Endothelial cell (in vitro differentiated cells): ENCODE data around the gene MTF1. TPM values are rescaled to one million over a fixed set of nuclear protein-coding genes. Genes with fewer than 3 reads are reported as not detected.
A peak's percentile ranks its signal among the peaks of the same experiment; 100 is the strongest.

Source experiments
- DNase-seq: peaks from one replicate; pipeline ENCODE4 v3.0.0; 2021; ENCODE audit warnings: low spot score
- H3K27ac Mint-ChIP-seq: one replicate; pipeline ENCODE4 v1.8.0; 2021; ENCODE audit warnings: mixed read lengths, inconsistent platforms; ENCODE audit not compliant: unreplicated experiment
- H3K27me3 Mint-ChIP-seq: one replicate; pipeline ENCODE4 v1.8.0; 2021; ENCODE audit warnings: mild to moderate bottlenecking, moderate library complexity, mixed read lengths, inconsistent platforms; ENCODE audit not compliant: unreplicated experiment
- H3K36me3 Mint-ChIP-seq: one replicate; pipeline ENCODE4 v1.8.0; 2021; ENCODE audit warnings: mild to moderate bottlenecking, low read depth, mixed read lengths, inconsistent platforms; ENCODE audit not compliant: unreplicated experiment
- H3K4me1 Mint-ChIP-seq: one replicate; pipeline ENCODE4 v1.8.0; 2021; ENCODE audit warnings: mild to moderate bottlenecking, mixed read lengths, inconsistent platforms; ENCODE audit not compliant: unreplicated experiment
- H3K4me3 Mint-ChIP-seq: one replicate; pipeline ENCODE4 v1.8.0; 2021; ENCODE audit warnings: mild to moderate bottlenecking, mixed read lengths, inconsistent platforms; ENCODE audit not compliant: unreplicated experiment
- H3K9me3 Mint-ChIP-seq: one replicate; pipeline ENCODE4 v1.8.0; 2021; ENCODE audit warnings: mixed read lengths, inconsistent platforms; ENCODE audit not compliant: unreplicated experiment
- total RNA-seq: library from RNA; stranded (reverse); fragmentation: NEBNext Ultra II Directional; extraction: Animal tissue kit (Norgen Biotek cat#: 25700); gene quantifications from one replicate; pipeline ENCODE4 v1.2.1, GENCODE V29; 2021; ENCODE audit not compliant: unreplicated experiment
- TF ChIP-seq, protein P1 (sequence below): fragments of 200-600 bp; sonication (generic); IDR thresholded peaks from one replicate; pipeline ENCODE4 v1.5.0; 2021; ENCODE audit warnings: antibody characterized with exemption; ENCODE audit not compliant: unreplicated experiment

Gene MTF1
- total RNA-seq, 1 donor from 2014 or later = 10.1 TPM

DNA sequence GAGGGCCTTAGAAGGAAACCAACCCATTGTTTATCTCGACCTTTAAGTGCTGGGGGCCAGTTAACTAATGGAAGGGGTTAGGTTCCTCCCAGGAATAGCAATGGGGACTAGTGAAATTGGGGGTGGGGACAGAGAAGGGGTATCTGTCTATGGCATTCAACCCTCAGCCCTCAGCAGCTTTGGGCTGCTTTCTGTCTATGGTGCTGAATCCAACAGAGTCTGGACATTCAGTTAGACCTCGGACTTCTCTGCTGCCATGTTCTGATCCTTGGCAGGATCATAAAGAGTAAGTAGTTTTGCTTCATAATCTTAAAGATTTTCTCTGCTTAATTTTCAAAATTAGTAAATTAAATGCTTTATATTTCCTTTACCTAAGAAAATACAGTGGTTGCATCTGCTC, 91.9 kb downstream of the MTF1 start:
- Mint-ChIP-seq H3K27ac (no peak overlapping the region), H3K4me1 (peaks cover 19% of the 10 kb centered on the region), H3K36me3 (peaks cover 4% of the 10 kb centered on the region), H3K4me3 (no peak overlapping the region), H3K27me3 (peaks cover 28% of the 10 kb centered on the region), H3K9me3 (no peaks in the 10 kb centered on the region)
- TF ChIP-seq, protein P1, sequence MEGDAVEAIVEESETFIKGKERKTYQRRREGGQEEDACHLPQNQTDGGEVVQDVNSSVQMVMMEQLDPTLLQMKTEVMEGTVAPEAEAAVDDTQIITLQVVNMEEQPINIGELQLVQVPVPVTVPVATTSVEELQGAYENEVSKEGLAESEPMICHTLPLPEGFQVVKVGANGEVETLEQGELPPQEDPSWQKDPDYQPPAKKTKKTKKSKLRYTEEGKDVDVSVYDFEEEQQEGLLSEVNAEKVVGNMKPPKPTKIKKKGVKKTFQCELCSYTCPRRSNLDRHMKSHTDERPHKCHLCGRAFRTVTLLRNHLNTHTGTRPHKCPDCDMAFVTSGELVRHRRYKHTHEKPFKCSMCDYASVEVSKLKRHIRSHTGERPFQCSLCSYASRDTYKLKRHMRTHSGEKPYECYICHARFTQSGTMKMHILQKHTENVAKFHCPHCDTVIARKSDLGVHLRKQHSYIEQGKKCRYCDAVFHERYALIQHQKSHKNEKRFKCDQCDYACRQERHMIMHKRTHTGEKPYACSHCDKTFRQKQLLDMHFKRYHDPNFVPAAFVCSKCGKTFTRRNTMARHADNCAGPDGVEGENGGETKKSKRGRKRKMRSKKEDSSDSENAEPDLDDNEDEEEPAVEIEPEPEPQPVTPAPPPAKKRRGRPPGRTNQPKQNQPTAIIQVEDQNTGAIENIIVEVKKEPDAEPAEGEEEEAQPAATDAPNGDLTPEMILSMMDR = no peak
- DNase-seq = no peak

DNA sequence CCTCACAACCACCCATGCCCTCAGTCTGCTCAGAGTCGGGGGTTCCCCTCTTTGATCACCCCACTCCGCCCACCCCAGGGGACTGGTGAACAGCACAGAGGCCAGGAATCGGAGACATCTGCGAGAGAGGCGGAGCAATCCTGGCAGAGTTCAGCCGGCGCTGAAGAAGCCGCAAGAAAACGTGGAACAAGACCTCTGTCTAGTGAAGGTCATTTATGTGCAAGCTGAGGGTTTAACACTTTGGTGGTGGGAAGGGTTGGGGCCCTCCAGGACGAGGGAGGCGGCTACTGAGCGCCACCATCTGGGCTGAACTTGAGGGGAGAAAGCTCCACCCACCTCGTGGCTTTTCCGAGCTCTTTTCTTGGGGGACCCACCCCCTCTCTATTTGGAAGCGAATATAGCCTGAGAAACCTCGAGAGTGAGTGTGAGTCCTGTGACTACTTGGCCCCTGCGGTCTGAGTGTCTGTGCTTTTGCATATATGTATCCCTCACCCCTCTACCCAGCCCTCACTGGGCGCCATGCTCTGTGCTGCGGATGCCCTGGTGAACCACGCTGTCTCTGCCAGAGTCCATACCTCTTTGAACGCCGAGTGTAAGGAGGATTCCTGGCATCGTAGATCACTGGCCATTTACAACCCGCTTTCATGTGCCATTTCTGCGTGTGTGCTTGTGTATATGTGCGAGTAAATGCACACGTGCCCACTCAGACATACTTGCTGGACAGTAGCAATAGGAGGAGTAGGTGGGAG, 93.3 kb downstream of the MTF1 start:
- no peaks in the 10 kb centered on the region for H3K9me3 Mint-ChIP-seq
- DNase-seq = no peak
- no peak overlapping the region for H3K27ac Mint-ChIP-seq
- peaks cover 4% of the 10 kb centered on the region for H3K36me3 Mint-ChIP-seq
- H3K4me3 Mint-ChIP-seq = no peak overlapping the region
- H3K27me3 Mint-ChIP-seq = peaks cover 31% of the 10 kb centered on the region
- TF ChIP-seq, protein P1 = no peak
- peaks cover 19% of the 10 kb centered on the region for H3K4me1 Mint-ChIP-seq

DNA sequence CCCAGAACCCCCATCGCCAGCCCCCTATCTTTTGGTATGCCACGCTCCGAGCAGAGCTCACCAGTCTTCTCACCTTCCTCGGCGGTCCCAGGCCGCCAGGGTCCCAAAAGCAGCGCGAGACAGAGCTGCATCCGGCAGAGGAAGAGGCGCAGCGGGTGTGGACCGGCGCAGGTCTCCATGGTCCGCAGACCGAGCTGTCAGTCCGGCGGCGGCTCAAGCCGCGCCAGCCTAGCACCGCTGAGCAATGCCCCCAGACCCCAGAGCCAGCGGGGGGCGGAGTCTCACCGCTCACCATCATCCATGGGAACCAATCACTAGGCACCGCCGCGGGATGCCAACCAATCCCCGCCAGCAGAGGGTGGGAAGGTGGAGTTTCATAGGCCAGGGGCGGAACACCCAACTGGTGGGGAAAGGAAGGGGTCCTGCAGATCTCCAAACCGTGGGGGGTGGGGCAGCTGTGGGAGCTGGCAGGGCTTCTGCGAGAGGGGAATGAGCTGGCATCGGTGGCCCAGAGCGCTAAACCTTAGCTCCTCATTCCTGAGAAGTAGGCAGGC, 94.4 kb downstream of the MTF1 start, which contains the start of gene EPHA10:
Gene EPHA10, minus strand, starts transcription at position 233 of the 554 bp plus-strand sequence. Its CDS starts 54 bp downstream, at position 179.
- Mint-ChIP-seq H3K36me3 (peaks cover 4% of the 10 kb centered on the region), H3K27ac (no peak within 1 kb of the TSS), H3K4me3 (no peak within 1 kb of the TSS), H3K27me3 (peaks cover 33% of the 10 kb centered on the region), H3K9me3 (no peaks in the 10 kb centered on the region), H3K4me1 (peaks cover 19% of the 10 kb centered on the region)
- DNase-seq = peak; percentile 16
- TF ChIP-seq, protein P1 = no peak

DNA sequence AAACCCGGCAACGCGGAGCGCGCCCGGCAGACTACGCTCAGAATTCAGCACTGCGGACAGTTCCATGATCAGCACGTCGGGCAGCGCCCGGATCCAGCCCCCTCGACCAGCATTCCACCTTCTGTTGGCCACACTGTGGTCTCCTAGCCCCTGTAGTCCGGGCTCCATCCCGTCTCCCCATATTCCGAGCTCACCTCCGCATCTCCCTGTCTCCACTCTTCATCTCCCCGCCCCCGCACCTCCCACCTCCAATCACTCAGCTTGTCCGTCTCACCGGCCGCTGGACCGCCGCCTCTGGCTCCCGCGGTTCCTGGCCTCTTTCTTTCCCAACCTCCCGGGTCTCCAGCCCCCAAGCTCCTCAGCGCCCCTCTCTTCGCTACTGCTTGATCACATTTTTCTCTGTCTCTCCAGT, 95.0 kb downstream of the MTF1 start:
- peak; percentile 84 for DNase-seq
- no peaks in the 10 kb centered on the region for H3K9me3 Mint-ChIP-seq
- TF ChIP-seq, protein P1 = no peak
- peaks cover 33% of the 10 kb centered on the region for H3K27me3 Mint-ChIP-seq
- H3K36me3 Mint-ChIP-seq = peaks cover 4% of the 10 kb centered on the region
- H3K27ac Mint-ChIP-seq = no peak overlapping the region
- no peak overlapping the region for H3K4me3 Mint-ChIP-seq
- H3K4me1 Mint-ChIP-seq = peaks cover 19% of the 10 kb centered on the region
